Right kidney (tissue), 1 donor: ENCODE data around the gene FZD2.
"Not testable (repeated sequence)": the region's sequence is repeated elsewhere in the genome, so short reads cannot be mapped to it uniquely, and the experiment has no call there.

Source experiments
- DNase-seq: peaks from one replicate; pipeline ENCODE4 v3.0.0-alpha.2; 2016

Gene FZD2

DNA sequence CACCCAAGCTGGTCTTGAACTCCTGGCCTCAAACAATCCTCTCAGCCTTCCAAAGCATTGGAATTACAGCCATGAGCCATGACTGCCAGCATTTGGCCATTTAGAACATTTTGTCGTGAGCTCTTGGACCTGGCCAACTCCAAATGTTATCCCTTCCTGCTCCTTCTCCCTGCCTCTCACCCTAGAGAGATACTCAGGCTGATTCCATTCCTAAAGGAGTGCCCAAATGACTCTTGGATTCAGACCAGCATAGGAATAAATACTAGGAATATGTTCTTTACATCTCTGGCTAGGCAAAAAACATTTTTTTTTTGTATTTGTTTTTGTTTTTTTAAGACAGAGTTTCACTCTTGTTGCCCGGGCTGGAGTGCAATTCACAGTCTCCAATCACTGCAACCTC, 15.5 kb downstream of the FZD2 start:
- DNase-seq = no peak

DNA sequence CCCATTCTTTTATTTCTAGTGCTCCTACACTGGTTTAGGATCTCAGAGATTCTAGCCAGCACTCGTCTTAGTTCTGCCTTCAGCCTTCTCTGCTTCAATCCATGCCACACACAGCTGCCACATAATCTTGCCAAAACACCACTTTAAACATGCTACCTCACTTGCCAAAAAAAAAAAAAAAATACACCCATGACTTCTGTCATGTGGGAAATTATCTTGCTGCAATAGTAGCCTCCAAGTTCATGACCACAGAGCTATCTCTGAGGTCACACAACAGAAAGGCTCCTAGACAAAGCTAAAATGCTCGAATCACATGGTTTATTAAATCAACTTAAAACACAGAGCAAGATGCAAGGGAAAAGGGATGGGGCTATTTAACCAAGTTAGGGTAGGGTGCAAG, 18.1 kb downstream of the FZD2 start:
- DNase-seq = no peak

DNA sequence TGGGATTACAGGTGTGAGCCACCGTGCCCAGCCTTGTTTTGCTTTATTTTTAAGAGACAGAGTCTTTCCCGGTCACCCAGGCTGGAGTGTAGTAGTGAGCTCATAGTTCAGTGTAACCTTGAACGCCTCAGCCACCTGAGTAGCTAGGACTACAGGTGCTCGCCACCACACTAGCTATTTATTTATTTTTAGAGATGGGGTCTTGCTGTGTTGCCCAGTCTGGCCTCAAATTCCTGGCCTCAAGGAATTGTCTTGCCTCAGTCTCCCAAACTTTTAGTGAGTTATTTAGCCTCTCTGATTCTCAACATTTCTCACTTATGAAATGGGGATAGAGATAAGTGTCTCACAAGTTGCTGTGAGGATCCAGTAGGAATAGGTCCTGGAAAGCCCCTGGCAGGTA, 21.7 kb downstream of the FZD2 start:
- DNase-seq = no peak

DNA sequence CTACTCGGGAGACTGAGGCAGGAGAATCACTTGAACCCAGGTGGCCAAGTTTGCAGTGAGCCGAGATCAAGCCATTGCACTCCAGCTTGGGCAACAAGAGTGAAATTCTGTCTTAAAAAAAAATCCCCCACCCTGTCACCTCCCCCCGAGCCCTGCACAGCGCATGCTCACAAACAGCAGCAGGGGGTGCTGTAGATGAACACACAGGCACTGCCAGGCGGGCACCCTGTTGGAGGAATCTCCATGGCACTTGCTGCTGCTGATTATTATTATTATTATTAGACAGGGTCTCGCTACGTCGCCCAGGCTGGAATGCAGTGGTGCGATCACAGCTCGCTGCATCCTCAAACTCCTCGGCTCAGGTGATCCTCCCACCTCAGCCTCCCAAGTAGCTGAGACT, 24.6 kb downstream of the FZD2 start:
- DNase-seq = no peak

DNA sequence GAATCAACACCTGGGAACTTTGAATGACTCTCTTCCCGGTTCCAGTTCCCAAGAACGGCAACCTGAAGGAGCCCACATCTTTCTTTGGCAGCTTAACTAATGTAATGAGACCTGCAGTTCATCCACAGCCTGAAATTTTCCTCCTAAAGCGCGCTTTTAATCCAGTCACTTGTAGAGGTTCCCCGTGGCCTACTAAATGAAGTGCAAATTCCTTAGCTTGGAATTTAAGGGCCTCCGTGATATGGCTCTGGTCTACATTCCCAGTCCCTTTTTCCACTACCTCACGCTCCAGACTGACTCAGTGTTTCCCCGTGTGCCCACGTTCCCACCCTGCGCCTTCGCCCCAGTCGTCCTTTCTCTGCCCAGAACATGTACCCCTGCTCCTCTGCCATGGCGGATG, 27.2 kb downstream of the FZD2 start:
- no peak for DNase-seq

DNA sequence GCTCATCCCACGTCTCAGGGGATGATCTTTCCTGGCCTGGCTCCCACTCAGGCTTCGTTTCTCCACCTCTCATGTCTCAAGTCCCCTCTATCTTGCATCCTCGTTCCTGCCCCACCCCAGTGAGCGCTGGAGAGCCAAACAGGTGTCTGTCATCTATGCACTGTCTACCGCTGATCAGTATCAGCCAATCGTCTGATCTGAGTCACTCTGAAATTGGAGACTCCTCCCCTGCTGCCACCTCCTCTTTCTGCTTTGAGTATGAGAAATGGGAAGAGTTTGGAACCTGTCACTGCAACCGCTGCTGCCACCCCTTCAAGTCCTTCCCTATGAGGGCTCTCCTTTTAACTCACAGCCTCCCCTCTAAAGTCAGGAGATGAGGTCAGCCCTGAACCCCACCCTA, 28.0 kb downstream of the FZD2 start:
- DNase-seq = no peak

DNA sequence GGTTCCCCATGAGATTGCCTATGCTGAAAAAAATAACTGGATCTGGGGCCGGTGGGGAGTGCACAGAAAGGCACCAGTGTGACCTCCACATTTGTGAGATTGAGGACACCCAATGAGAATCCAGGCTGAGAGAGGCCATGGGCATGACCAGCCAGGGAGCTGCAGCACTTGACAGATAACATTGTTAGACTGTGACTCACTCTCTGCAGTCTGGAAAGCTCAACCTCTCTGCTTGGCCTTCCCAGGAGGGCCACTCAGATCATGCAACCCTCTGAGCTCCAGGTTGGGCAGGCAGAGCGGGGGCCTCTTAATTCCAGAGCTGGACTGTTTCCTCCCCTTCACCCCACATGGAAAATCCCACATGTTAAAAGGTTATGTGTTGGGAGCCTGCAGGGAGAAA, 30.1 kb downstream of the FZD2 start:
- no peak for DNase-seq

DNA sequence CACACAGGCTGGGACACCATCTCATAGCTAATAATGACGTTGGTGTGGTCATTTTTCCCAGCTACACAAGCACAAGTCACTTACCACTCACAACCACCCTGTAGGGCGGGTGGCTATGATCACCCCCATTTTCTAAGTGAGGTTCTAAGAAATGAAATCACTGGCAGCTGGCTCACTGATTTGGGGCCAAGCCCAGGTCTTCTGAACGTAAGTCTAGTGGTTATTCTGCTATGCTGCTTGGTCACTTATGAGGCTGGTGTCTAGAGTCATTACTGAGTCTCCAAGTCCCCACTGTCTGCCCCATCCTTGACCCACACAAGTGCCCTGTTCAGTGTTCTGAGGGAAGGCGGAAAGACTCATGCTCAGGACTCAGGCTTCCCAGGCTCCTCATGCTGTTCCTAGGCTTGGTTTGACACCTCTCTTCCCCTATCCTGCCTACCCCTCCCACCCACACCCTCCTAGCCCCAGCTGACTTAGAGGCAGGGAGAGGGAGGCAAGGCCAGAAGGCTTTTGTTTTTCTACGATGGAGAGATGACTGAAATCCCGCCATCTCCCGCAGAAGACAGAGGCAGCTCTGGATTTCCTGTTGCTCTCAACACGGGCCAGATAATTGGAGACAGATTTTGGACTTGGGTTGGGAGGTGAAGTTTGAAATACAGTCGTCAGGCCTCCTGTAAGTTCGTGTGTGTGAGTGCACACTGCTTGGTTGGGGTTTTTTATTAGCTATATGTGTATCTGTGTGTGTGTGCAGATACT, 32.2 kb downstream of the FZD2 start:
- no peak for DNase-seq

DNA sequence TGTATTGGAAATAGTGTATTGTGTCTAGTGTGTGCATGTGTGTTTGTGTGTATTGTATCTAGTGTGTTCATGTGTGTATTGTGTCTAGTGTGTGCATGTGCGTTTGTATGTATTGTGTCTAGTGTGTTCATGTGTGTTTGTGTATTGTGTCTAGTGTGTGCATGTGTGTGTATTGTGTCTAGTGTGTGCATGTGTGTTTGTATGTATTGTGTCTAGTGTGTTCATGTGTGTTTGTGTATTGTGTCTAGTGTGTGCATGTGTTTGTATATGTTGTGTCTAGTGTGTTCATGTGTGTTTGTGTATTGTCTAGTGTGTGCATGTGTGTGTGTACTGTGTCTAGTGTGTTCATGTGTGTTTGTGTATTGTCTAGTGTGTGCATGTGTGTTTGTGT, 32.8 kb downstream of the FZD2 start:
- not testable (repeated sequence) for DNase-seq

DNA sequence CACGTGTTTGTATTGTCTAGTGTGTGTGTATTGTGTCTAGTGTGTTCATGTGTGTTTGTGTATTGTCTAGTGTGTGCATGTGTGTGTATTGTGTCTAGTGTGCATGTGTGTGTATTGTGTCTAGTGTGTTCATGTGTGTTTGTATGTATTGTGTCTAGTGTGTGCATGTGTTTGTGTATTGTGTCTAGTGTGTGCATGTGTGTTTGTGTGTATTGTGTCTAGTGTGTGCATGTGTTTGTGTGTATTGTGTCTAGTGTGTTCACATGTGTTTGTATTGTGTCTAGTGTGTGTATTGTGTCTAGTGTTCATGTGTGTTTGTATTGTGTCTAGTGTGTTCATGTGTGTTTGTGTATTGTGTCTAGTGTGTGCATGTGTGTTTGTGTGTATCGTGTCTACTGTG, 33.5 kb downstream of the FZD2 start:
- not testable (repeated sequence) for DNase-seq

DNA sequence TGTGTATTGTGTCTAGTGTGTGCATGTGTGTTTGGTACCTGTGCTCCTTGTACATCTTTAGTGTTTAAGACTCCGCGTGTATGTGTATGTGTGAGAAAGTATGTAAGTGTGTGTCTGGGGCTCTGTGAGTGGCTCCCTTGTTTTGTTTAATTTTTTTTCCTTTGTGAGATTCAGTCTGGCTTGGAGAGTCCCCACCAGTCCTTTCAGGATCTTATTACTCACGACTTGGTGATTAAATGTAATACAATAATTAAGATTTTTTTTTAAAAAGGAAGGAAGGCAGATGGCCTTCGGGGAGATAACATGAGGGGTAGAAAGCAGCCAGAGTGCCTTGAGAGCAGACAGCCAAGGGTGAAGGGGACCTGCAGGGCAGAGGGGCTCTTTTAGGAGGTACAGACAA, 33.9 kb downstream of the FZD2 start:
- DNase-seq = no peak

DNA sequence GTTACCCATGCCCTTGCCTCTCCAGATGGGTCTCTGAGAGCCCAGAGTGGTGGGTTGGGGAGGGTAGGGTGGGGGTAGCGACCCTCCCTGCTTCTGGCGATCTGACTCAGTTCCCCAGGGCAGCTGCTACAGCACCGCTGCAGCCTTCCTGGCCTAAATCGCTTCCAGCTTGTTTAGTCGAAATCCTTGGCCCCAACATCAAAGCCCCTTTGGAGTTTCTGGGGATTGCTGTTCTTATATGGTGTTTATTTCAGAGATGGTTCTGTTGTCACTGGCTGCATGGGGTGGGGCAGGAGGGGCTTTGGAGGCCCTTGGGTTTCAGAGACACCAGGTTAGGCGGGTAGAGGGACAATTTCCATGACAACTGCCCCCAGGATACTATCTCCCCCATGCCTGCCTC, 35.9 kb downstream of the FZD2 start:
- no peak for DNase-seq

DNA sequence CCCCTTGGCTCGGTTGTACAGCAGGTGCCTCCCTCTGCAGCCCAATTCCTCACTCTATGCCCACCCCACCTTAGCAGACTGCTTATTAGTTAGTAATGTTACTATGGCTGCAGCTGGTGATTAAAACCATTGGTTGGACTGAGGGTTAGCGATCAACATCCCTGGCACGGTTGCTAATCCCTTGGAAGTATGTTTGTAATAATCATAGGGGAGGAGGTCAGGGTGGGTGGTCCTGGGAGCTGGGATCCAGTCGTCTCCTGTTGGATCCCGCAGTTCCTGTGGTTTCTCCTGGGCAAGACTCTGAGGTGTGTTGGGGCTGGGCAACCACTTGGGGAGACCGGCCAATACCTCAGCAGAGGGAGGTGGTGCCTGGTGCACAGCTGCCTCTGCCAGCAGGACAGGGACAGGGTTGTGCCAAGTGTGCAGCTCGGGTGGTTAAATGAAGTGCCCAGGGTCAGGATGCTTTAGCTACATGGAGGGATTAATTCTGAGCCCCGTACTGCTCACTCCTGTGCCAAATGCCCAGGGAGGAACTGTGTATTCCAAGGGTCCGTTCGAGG, 38.0 kb downstream of the FZD2 start:
- DNase-seq = no peak

DNA sequence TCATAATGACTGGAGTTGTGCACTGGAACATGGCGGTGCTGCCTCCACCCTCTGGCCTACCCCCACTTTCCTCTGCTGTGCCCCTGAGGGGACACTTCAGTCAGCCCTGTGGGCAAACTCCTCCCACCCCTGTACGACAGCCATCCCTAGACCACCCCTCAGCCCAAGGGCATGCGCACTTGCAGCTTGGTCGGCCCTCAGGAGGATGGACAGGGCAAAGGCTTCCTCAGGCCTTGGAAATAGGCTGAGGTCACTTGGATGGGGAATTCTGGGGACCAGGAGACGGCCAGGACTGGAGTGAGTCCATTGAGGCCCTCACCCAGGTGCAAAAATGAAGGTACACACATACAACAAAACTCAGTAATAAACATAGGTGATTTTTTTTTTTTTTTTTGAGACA, 41.0 kb downstream of the FZD2 start:
- DNase-seq = no peak

DNA sequence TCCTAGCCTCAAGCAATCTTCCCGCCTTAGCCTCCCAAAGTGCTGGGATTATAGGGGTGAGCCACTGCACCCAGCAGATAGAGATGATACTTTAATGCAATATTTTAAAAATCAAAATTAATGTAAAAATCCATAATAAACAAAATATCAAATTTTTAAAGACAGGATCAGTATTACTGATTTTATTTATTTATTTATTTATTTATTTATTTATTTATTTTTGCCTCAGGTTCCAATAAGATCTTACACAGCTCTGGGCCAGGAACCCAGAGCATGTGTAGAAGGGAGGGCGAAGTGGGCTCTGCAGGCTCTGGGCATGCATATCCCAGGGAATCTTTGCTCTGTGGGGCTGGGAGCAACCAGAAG, 41.6 kb downstream of the FZD2 start:
- no peak for DNase-seq

DNA sequence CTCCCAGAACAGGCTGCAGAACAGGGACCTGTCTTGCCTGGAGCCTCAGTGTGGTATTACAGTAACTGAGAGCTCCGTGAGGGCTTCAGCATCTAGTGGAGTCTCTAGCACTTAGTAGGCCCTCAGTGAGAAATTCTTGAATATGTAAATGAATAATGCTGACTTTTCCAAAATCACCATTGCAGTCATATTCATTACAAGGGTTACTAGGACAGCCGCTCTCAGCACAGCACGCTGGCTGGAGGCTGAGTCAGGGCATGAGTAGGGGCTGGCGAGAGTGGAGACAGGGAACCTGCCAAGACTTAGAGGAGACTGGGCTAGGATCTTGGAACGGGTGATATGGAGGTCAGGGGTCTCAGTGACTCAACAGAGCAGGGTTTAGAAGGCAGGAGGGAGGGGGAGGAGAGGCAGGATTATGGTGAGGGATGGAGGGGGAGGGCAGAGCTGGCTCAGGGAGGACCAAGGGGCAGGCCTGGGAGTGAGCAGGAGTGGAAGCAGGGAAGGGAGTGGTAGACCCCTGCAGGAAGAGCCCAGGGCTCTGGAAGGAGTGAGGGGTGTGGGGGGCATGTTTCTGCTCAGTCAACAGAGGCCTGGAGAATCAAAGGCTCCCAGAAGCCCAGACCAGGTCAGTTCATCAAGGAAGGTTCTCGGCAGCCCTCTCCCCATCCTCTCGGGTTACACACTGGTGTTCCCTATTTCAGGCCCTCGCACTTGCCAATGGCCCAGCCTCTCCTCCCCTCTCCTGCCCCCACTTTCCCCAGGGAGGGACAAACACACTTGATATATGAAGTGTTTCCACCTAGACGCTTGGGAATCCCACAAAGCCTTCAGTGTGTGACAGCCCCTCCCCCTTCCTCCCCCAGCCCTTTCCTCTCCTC, 42.3 kb downstream of the FZD2 start:
- DNase-seq = peak; percentile 58

DNA sequence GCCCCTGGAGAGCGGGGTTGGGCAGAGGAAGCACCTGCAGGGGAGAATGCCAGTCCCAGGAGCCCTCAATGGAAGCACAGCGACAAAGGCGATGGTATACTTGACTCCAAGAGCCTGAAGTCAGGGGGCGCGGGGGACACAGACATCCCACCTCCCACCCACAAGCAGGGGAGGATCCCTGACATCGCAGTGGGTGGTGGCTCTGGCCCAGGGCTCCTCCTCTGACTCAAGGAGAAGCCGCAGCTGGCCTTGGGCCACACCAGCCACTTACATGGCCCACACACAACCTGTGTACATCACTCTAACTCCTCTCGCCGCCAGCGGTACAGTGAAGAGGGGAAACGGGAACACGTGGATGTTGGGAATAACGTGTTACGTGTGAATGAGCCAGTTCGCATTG, 44.3 kb downstream of the FZD2 start:
- DNase-seq = no peak

DNA sequence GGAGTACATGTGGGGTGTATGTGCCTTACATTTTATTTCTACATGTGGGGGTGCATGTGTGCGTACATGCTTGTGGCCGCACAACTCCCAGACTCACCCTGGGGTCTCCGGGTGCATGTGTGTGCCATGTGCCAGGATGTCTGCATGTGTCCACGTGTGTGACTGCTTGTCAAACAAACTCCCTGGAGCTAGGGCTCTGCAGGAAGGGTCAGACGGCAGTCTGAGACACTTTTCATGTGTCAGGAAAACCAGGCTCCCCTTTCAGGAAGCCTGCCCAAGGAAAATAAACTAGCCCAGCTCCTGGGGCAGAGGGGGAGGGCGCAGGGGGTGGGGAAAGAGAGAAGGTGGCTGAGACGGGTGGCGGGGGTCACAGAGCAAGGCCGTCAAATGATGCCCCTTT, 44.7 kb downstream of the FZD2 start:
- peak; percentile 26 for DNase-seq

DNA sequence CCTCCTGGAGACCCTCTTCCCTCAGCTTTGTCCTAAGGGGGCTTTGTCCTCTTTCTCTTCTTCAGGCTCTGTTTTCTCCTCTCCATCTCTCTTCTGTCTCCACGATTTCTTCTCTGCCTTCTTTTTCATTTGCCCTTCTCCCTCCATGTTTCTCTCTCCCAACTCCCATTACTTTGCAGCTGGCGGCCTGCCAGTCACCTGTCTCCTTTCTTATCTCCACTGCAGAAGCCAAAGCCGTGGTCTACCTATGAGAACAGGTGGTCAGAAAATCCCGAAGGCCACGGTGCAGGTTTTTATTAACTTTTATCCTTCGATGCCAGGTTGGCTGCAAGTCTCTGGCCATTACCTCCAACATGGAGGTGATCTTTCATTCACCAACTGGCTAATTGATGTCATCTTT, 45.1 kb downstream of the FZD2 start:
- no peak for DNase-seq

DNA sequence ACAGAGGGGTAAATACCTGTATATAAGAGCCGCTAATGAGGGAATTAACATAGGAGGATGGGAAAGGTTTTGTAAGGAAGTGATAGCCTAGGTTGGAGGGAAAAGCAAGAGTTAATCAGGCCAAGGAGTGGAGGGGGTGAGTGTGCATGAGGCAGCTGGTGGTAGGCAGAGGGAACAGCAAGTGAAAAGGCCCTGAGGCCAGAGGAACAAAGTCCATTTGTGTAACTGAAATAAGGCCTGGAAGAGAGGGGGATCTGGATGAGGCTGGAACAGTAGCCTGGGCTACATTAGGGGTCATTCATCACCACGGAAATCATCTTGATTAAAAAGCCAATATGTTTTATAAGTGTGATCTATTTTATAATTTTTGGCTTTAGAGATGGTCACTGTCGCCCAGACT, 45.7 kb downstream of the FZD2 start:
- DNase-seq = no peak

DNA sequence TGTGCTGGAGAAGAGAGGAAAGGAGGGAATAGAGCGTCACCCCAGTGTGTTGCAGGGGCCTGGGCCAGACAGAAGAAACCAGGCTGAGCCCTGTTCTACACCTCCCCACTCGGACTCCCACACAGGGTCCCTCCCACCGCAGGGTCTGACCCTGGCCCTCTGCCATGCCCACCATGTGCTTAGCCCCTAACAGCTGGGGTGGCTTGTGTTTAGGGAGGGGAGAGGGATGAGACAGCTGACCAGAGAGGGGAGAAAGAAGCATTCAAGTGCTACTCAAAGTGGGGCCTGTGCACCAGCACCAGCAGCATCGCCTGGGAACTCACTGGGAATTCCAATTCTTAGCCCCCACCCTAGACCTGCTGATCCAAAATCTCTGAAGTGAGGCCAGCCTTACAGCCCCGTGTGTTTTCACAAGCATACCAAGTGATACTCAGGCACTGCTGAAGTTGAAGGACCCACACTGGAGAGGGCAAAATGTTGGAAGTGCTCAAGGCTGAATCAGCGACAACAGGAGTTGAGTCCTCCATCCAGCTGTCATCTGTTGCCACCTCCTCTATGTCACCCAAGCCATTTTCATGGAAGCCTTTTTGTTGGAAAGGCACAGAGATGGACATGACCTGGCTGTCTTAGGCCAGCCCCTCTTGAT, 47.0 kb downstream of the FZD2 start:
- DNase-seq = peak; percentile 33

DNA sequence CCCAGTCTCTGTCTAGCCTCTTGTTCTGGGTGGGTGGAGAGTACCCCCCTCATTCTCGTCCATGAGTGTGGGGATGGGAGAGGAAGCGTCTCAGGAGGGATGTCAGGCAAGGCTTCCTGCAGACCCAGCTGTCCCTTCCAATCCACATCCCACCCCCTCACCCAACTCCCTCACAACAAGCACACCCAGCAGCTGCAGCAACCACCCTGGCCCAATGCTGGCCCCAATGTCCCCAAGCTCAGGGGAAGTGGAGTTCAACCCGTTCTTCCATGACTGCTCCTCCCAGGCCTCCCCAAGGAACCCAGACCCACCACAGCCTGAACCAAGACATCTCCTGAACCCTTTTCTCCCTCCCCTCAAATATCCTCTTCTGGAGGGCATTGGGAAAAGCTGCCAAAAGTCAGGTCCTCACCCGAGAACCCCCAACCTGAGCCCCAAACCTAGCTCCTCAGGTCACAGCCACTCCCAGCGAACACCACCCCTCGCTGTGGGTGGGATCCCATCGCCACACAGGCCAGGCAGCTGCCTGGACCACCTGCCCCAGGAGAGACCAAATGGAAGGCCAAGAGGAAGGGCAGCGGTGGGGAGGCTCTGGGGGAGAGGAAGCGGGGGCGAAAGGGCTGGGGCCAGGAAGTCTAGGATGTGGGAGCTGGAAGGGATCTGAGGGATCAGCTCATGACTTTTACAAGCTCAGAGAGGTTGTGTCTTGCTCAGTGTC, 47.6 kb downstream of the FZD2 start:
- DNase-seq = no peak

DNA sequence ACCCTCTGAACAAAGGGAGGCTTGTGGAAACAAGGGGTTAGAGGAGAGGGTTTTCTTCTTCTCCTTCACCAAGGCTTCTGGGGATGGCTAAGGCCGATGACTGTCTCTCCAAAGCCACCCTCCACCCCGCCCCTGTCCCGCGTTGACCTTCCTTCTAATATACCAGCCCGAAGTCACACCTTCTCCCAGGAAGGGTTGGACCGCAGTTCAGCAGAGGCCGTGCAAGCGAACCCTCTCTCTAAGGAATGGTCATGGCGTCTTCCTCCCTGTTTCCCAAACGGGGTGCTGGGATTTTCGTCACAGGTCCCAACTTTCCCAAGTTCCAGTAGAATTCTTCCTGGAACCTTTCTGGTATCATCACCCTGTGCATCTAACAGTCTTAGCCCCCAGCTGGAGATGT, 49.4 kb downstream of the FZD2 start:
- DNase-seq = no peak
